ENCODE results near the gene SLIT3. TPM values are rescaled to one million over a fixed set of nuclear protein-coding genes. Genes with fewer than 3 reads are reported as not detected.

SLIT3 gene
- total and polyA plus RNA-seq, 4 experiments from 2014 or later = not detected

DNA sequence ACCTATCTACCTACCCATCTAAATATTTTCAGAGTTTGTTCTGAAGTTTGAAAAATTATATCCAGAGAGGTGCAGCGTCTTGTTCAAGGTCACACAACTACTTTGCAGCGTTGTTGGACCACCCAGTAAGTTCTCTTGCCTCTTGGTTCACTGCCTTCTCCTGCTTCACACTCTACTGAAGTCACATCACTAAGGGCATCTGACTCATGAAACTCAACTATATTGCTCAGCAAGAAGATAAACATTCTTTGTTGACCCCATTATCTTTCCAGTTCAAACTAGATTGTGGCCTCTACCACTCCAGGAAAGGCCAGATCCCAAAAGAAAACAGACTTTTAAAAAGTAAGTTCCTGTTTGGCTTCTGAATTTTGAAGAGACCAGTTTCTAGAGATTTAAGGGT lies 326.9 kb downstream of the SLIT3 start:
- H3K9me3 ChIP-seq (ENCODE audit: control insufficient read depth in 1 of 2, low read length in 2 of 2) = no peaks in the 10 kb centered on the region
- Mint-ChIP-seq H3K27ac (no peak overlapping the region), H3K9me3 (peaks cover 0 to 4% (median 0%) of the 10 kb centered on the region in 8 donors), H3K27me3 (peaks cover 5 to 19% of the 10 kb centered on the region in 2 donors), H3K4me3 (no peak overlapping the region), H3K4me1 (no peaks in the 10 kb centered on the region), H3K36me3 (no peaks in the 10 kb centered on the region)
- intact Hi-C loops (cut with micrococcal nuclease) = no loop called here
- ChIA-PET CTCF (ENCODE audit: partially characterized antibody) (no interaction called here), POLR2A (ENCODE audit: partially characterized antibody) (no interaction called here)
- H3K36me3 ChIP-seq (ENCODE audit: insufficient read depth, low read length) = no peaks in the 10 kb centered on the region
- no peaks in the 10 kb centered on the region for H3K27me3 ChIP-seq (ENCODE audit: insufficient read depth, low read length)
- DNase-seq = no peak
- H3K4me3 ChIP-seq (ENCODE audit: low read length in 2 of 2) = no peak overlapping the region
- no peak overlapping the region for H3K27ac ChIP-seq (ENCODE audit: low read depth, low read length)
- no peaks in the 10 kb centered on the region for H3K4me1 ChIP-seq (ENCODE audit: insufficient read depth, low read length)

DNA sequence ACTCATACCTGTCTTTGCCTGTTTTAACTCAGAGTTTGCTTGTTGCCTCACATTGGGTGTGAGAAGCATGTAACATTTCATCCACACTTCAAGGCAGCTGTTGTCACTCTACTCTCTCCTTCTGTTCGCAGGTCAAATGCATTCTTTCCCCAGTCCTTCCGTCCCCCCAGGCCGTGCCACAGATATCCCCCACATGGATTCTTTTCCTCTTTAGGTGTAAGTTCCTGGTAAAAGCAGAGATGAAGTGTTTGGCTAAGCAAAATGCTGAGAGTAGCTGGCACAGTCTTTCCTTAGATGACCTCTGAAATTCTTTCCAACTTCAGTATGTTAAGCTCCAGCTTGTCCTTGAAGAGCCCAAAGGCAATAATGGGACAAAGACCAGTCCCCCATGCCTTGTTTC lies 328.2 kb downstream of the SLIT3 start:
- H3K9me3 Mint-ChIP-seq = peaks cover 0 to 4% (median 0%) of the 10 kb centered on the region in 8 donors
- intact Hi-C loops (cut with micrococcal nuclease) = no loop called here
- Histone ChIP-seq H3K27me3 (ENCODE audit: insufficient read depth, low read length) (no peaks in the 10 kb centered on the region), H3K36me3 (ENCODE audit: insufficient read depth, low read length) (no peaks in the 10 kb centered on the region), H3K27ac (ENCODE audit: low read depth, low read length) (no peak overlapping the region), H3K4me1 (ENCODE audit: insufficient read depth, low read length) (no peaks in the 10 kb centered on the region), H3K4me3 (ENCODE audit: low read length in 2 of 2) (no peak overlapping the region), H3K9me3 (ENCODE audit: control insufficient read depth in 1 of 2, low read length in 2 of 2) (no peaks in the 10 kb centered on the region)
- H3K4me3 Mint-ChIP-seq = no peak overlapping the region
- H3K27ac Mint-ChIP-seq = no peak overlapping the region
- CTCF ChIA-PET (ENCODE audit: partially characterized antibody) = interaction anchor here (1.1 kb wide), 1 partner anchor 14 kb away, joined by 4 read pairs; no protein-coding TSS in a partner anchor
- DNase-seq = no peak
- no peaks in the 10 kb centered on the region for H3K36me3 Mint-ChIP-seq
- POLR2A ChIA-PET (ENCODE audit: partially characterized antibody) = no interaction called here
- H3K4me1 Mint-ChIP-seq = no peaks in the 10 kb centered on the region
- peaks cover 7 to 19% of the 10 kb centered on the region in 2 donors for H3K27me3 Mint-ChIP-seq

DNA sequence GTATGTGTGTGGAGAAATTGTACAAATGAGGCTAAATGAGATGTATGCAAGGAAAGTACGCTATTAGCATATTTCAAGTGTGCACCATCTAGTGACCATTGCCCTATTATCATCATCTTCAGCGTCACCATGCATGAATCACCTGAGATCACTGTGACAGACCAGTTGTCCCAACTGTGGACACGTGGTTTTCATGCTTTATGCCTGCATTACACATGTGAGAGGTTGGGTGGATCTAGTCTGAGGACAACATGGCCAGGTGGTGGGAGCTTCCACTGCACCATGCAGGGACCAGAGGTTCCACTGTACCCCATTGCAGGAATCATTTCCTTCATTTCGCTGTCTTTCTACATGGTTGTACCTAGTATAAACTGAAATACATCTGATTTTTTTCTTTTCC lies 329.8 kb downstream of the SLIT3 start:
- no peak overlapping the region for H3K4me3 Mint-ChIP-seq
- H3K36me3 ChIP-seq (ENCODE audit: insufficient read depth, low read length) = no peaks in the 10 kb centered on the region
- intact Hi-C loops (cut with micrococcal nuclease) = no loop called here
- no peaks in the 10 kb centered on the region for H3K27me3 ChIP-seq (ENCODE audit: insufficient read depth, low read length)
- no peaks in the 10 kb centered on the region for H3K4me1 Mint-ChIP-seq
- H3K4me3 ChIP-seq (ENCODE audit: low read length in 2 of 2) = no peak overlapping the region
- H3K9me3 ChIP-seq (ENCODE audit: control insufficient read depth in 1 of 2, low read length in 2 of 2) = no peaks in the 10 kb centered on the region
- H3K9me3 Mint-ChIP-seq = peaks cover 0 to 4% (median 0%) of the 10 kb centered on the region in 8 donors
- H3K4me1 ChIP-seq (ENCODE audit: insufficient read depth, low read length) = no peaks in the 10 kb centered on the region
- H3K27ac Mint-ChIP-seq = no peak overlapping the region
- H3K27ac ChIP-seq (ENCODE audit: low read depth, low read length) = no peak overlapping the region
- POLR2A ChIA-PET (ENCODE audit: partially characterized antibody) = no interaction called here
- H3K27me3 Mint-ChIP-seq = peaks cover 7 to 19% of the 10 kb centered on the region in 2 donors
- no peak for DNase-seq
- CTCF ChIA-PET (ENCODE audit: partially characterized antibody) = no interaction called here
- no peaks in the 10 kb centered on the region for H3K36me3 Mint-ChIP-seq

DNA sequence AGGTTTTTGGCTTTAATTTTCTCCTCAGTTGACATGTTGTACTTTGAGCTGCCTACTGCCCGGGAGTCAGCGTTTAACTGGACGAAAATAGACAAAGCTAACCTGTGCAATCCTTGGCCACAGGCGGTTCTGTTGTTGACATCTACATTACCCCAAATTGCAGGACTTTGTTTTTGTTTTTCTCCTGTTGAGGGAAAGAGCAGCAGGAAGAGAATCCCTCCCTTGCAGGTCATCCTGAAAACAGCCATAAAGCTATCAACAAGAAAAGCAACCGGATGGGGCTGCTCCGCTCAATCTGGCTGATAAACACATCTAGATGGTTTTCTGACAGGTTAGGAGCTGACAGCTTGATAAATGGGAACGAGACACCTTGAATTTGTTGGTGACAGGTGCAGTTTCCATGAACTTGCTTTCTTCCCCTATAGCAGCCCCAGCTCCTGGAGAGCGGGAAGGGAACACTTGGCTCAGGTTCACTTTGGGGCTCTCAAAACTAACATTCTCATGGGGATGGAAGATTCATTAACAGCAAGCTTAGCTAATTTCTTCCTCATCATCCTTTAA lies 331.5 kb downstream of the SLIT3 start:
- no peak overlapping the region for H3K27ac ChIP-seq (ENCODE audit: low read depth, low read length)
- no peak overlapping the region for H3K4me3 ChIP-seq (ENCODE audit: low read length in 2 of 2)
- no peaks in the 10 kb centered on the region for H3K36me3 ChIP-seq (ENCODE audit: insufficient read depth, low read length)
- CTCF ChIA-PET (ENCODE audit: partially characterized antibody) = no interaction called here
- Mint-ChIP-seq H3K27ac (no peak overlapping the region), H3K4me3 (no peak overlapping the region), H3K27me3 (peaks cover 4 to 10% of the 10 kb centered on the region in 2 donors), H3K36me3 (no peaks in the 10 kb centered on the region), H3K9me3 (peaks cover 0 to 4% (median 0%) of the 10 kb centered on the region in 8 donors), H3K4me1 (no peaks in the 10 kb centered on the region)
- no peaks in the 10 kb centered on the region for H3K9me3 ChIP-seq (ENCODE audit: control insufficient read depth in 1 of 2, low read length in 2 of 2)
- intact Hi-C loops (cut with micrococcal nuclease) = no loop called here
- H3K4me1 ChIP-seq (ENCODE audit: insufficient read depth, low read length) = no peaks in the 10 kb centered on the region
- DNase-seq = no peak
- POLR2A ChIA-PET (ENCODE audit: partially characterized antibody) = no interaction called here
- H3K27me3 ChIP-seq (ENCODE audit: insufficient read depth, low read length) = no peaks in the 10 kb centered on the region

DNA sequence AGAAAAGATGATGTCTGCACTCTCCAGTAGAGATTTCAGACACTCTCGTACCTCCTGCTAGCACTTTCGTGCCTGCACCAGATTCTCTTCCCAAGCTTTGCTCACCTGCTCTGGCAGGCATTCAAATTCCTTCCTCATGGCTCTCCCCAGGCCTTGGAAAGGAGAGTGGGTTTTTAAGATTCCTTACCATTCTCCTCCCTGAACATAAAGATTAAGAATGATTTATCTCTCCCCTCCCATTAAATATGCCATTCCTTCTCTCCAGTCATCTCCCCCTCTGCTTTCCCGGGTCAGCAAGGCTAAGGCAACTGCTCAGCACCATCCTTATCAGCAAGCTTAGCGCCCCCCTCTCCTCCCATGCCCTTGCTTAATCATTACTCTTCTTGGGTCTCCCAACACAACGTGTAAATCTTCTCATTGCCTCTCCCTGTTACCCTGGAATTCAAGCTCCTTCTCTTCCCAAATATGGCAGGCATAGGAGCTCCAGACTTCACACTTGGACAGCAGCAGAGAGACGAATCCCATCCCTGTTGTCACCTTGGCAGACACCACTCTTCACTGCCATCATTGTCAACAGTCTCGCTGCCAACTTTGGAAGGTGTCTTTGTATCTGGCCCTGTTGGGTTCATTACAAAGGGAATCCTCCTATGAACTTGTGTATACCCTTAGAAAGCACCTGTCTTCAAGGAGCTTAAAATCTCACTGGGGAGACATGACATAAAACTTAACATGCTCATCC lies 332.9 kb downstream of the SLIT3 start:
- Histone ChIP-seq H3K4me3 (ENCODE audit: low read length in 2 of 2) (no peak overlapping the region), H3K27me3 (ENCODE audit: insufficient read depth, low read length) (no peaks in the 10 kb centered on the region), H3K4me1 (ENCODE audit: insufficient read depth, low read length) (no peaks in the 10 kb centered on the region), H3K27ac (ENCODE audit: low read depth, low read length) (no peak overlapping the region), H3K9me3 (ENCODE audit: control insufficient read depth in 1 of 2, low read length in 2 of 2) (no peaks in the 10 kb centered on the region), H3K36me3 (ENCODE audit: insufficient read depth, low read length) (no peaks in the 10 kb centered on the region)
- POLR2A ChIA-PET (ENCODE audit: partially characterized antibody) = no interaction called here
- Mint-ChIP-seq H3K9me3 (peaks cover 0 to 4% (median 0%) of the 10 kb centered on the region in 8 donors), H3K27me3 (peaks cover 2 to 6% of the 10 kb centered on the region in 2 donors), H3K4me1 (no peaks in the 10 kb centered on the region), H3K4me3 (no peak overlapping the region), H3K27ac (no peak overlapping the region), H3K36me3 (no peaks in the 10 kb centered on the region)
- CTCF ChIA-PET (ENCODE audit: partially characterized antibody) = no interaction called here
- no peak for DNase-seq
- intact Hi-C loops (cut with micrococcal nuclease) = no loop called here

DNA sequence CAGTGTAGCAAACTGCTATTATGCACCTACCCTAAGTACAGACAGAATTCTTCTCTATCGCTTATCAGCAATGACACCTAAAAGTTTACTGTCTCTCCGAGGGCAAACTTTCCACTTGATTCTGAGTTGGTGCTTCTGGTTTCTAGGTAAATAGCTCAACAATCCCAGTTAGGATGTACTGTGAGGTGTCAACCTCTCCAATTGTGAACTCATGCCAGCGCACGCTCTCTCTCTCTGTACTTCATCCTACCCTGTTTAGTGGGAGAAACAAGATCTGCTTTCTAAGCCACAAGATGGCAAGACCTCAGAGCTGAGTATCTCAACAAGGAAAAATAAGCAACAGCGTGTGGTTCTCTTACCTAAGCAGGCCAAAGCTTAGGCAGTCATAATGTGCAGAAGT lies 335.3 kb downstream of the SLIT3 start:
- H3K4me3 Mint-ChIP-seq = no peak overlapping the region
- intact Hi-C loops (cut with micrococcal nuclease) = no loop called here
- H3K27ac Mint-ChIP-seq = no peak overlapping the region
- no peaks in the 10 kb centered on the region for H3K4me1 ChIP-seq (ENCODE audit: insufficient read depth, low read length)
- no peak overlapping the region for H3K4me3 ChIP-seq (ENCODE audit: low read length in 2 of 2)
- no peaks in the 10 kb centered on the region for H3K27me3 ChIP-seq (ENCODE audit: insufficient read depth, low read length)
- no peak overlapping the region for H3K27ac ChIP-seq (ENCODE audit: low read depth, low read length)
- H3K9me3 Mint-ChIP-seq = peaks cover 0 to 3% (median 0%) of the 10 kb centered on the region in 8 donors
- POLR2A ChIA-PET (ENCODE audit: partially characterized antibody) = no interaction called here
- no peaks in the 10 kb centered on the region for H3K9me3 ChIP-seq (ENCODE audit: control insufficient read depth in 1 of 2, low read length in 2 of 2)
- no peaks in the 10 kb centered on the region for H3K36me3 Mint-ChIP-seq
- no peak for DNase-seq
- H3K27me3 Mint-ChIP-seq = peaks cover 0 to 4% of the 10 kb centered on the region in 2 donors
- no peaks in the 10 kb centered on the region for H3K36me3 ChIP-seq (ENCODE audit: insufficient read depth, low read length)
- CTCF ChIA-PET (ENCODE audit: partially characterized antibody) = no interaction called here
- peaks cover 0 to 5% (median 0%) of the 10 kb centered on the region in 4 donors for H3K4me1 Mint-ChIP-seq

DNA sequence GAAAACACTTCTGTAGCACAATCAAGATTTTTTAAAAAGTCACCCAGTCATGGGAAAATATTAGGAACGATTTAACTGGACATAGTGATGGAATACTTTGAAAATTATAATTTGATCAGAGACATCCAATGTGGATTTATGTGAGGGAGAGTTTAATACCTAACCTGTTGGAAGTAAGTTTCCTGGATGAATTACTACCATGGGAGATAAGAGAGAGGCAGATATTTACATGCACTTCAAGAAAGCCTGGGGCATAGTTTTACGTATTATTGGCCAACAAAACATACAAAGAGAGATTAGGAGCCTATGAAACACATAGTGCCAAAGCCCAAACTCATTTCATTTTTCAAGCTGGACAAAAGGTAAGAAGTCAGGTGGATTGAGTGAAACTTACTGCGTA lies 336.8 kb downstream of the SLIT3 start:
- no peak overlapping the region for H3K4me3 ChIP-seq (ENCODE audit: low read length in 2 of 2)
- no peak overlapping the region for H3K27ac Mint-ChIP-seq
- no peaks in the 10 kb centered on the region for H3K4me1 ChIP-seq (ENCODE audit: insufficient read depth, low read length)
- ChIA-PET POLR2A (ENCODE audit: partially characterized antibody) (no interaction called here), CTCF (ENCODE audit: partially characterized antibody) (no interaction called here)
- H3K9me3 Mint-ChIP-seq = peaks cover 0 to 1% (median 0%) of the 10 kb centered on the region in 8 donors
- H3K4me1 Mint-ChIP-seq = peaks cover 0 to 12% (median under 1%) of the 10 kb centered on the region in 4 donors
- no peaks in the 10 kb centered on the region for H3K9me3 ChIP-seq (ENCODE audit: control insufficient read depth in 1 of 2, low read length in 2 of 2)
- no peak for DNase-seq
- H3K27me3 ChIP-seq (ENCODE audit: insufficient read depth, low read length) = no peaks in the 10 kb centered on the region
- no peak overlapping the region for H3K27ac ChIP-seq (ENCODE audit: low read depth, low read length)
- H3K36me3 Mint-ChIP-seq = no peaks in the 10 kb centered on the region
- intact Hi-C loops (cut with micrococcal nuclease) = no loop called here
- no peak overlapping the region for H3K4me3 Mint-ChIP-seq
- no peaks in the 10 kb centered on the region for H3K36me3 ChIP-seq (ENCODE audit: insufficient read depth, low read length)
- peaks cover 0 to 4% of the 10 kb centered on the region in 2 donors for H3K27me3 Mint-ChIP-seq

Measured in CD4-positive, alpha-beta memory T cell (primary cell).